AG09309 (cell line): ENCODE measurements around the gene ZC3H12C.
"Not testable (repeated sequence)": the region's sequence is repeated elsewhere in the genome, so short reads cannot be mapped to it uniquely, and the experiment has no call there.

Source experiments
- DNase-seq: peaks from one replicate; pipeline ENCODE4 v3.0.0-alpha.2; 2010; ENCODE audit warnings: low read depth
- H3K4me3 ChIP-seq: 2 replicates; pipeline ENCODE4 v1.5.1; 2011; ENCODE audit warnings: mild to moderate bottlenecking, low read depth, low read length, moderate library complexity; ENCODE audit not compliant: control insufficient read depth
- TF ChIP-seq, protein P1 (sequence below): IDR thresholded peaks from 2 replicates; pipeline ENCODE4 v1.5.1; 2011; ENCODE audit warnings: mild to moderate bottlenecking, low read depth, low read length, inconsistent platforms; ENCODE audit not compliant: insufficient read depth, control insufficient read depth; ENCODE audit errors: missing control alignments

ZC3H12C gene

GRCh38 chr11:110185599-110185998 lies 92.4 kb downstream of the ZC3H12C start:
- TF ChIP-seq, protein P1, sequence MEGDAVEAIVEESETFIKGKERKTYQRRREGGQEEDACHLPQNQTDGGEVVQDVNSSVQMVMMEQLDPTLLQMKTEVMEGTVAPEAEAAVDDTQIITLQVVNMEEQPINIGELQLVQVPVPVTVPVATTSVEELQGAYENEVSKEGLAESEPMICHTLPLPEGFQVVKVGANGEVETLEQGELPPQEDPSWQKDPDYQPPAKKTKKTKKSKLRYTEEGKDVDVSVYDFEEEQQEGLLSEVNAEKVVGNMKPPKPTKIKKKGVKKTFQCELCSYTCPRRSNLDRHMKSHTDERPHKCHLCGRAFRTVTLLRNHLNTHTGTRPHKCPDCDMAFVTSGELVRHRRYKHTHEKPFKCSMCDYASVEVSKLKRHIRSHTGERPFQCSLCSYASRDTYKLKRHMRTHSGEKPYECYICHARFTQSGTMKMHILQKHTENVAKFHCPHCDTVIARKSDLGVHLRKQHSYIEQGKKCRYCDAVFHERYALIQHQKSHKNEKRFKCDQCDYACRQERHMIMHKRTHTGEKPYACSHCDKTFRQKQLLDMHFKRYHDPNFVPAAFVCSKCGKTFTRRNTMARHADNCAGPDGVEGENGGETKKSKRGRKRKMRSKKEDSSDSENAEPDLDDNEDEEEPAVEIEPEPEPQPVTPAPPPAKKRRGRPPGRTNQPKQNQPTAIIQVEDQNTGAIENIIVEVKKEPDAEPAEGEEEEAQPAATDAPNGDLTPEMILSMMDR = no peak
- H3K4me3 ChIP-seq = no peak overlapping the region
- DNase-seq = no peak

DNA sequence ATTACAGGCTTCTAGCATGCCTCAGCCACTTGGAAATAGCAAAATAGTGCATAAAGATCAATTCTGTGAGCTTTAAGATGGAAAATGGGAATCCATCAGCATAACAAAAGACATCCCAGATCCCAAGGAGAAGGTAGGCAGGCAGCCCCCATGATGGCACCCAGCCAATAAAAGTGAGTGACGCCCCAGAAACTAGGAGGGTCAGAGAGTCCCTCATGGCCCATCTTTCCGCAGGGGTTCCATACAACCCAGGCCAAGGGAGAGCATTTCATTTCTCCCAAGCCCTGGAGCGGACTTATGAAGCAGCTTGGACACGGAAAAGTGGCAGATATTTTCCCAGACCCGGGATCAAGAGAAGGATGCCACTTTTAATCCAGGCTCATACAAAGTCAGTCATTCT lies 93.3 kb downstream of the ZC3H12C start:
- DNase-seq = no peak
- no peak overlapping the region for H3K4me3 ChIP-seq
- TF ChIP-seq, protein P1 = no peak

- no peak for DNase-seq
- no peak overlapping the region for H3K4me3 ChIP-seq
- TF ChIP-seq, protein P1 = no peak
Measured at GRCh38 chr11:110186867-110187266, 93.7 kb downstream of the ZC3H12C start.

- TF ChIP-seq, protein P1 = no peak
- H3K4me3 ChIP-seq = no peak overlapping the region
- DNase-seq = no peak
Measured at GRCh38 chr11:110187731-110188130, 94.5 kb downstream of the ZC3H12C start.

DNA sequence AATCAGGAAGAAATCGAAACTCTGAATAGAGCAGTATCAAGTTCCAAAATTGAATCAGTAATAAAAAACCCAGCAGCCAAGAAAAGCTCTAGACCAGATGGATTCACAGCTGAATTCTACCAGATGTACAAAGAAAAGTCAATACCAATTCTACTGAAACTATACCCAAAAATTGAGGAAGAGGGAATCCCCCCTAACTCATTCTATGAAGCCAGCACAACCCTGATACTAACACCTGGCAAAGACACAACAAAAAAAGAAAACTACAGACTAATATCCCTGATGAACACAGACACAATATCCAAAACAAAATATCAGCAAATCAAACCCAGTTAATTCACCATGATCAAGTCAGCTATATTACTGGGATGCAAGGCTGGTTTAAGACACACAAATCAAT lies 97.7 kb downstream of the ZC3H12C start:
- no peak for DNase-seq
- TF ChIP-seq, protein P1 = no peak
- no peak overlapping the region for H3K4me3 ChIP-seq

DNA sequence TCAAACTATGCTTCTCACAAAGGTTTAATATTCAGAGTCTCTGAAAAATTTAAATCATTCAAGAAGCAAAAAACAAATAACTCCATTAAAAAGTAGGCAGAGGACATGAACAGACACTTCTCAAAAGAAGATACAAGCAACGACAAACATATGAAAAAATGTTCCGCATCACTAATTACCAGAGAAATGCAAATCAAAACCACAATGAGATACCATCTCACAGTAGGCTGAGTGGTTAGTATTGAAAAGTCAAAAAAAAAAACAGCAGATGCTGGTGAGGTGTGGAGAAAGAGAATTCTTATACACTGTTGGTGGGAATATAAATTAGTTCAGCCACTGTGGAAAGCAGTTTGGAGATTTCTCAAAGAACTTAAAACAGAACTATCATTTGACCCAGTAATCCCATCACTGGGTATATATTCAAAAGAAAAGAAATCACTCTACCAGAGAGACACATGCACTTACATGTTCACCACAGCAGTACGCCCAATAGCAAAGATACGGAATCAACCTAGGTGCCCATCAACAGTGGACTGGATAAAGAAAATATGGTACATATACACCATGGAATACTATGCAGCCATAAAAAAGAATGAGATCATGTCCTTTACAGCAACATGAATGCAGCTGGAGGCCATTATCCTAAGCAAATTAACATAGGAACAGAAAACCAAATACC lies 99.6 kb downstream of the ZC3H12C start:
- DNase-seq, H3K4me3 ChIP-seq: not testable (repeated sequence)

GRCh38 chr11:110194211-110194766 lies 101.1 kb downstream of the ZC3H12C start:
- H3K4me3 ChIP-seq = not testable (repeated sequence)
- DNase-seq = peak; percentile 54
